GM18526 (cell line): ENCODE results near the gene IGSF9.

Source experiments
- POLR2A ChIP-seq: IDR thresholded peaks from 3 replicates; pipeline ENCODE4 v1.6.1; 2011; ENCODE audit not compliant: insufficient read length; ENCODE audit errors: extremely low read depth

IGSF9 gene

GRCh38 chr1:159943908-159944622, 1.3 kb downstream of the IGSF9 start:
- no peak for TF ChIP-seq POLR2A

- no peak for TF ChIP-seq POLR2A
Measured at GRCh38 chr1:159943278-159943640, 2.2 kb downstream of the IGSF9 start.

- no peak for TF ChIP-seq POLR2A
Measured at GRCh38 chr1:159942632-159943277, 2.7 kb downstream of the IGSF9 start.

- no peak for TF ChIP-seq POLR2A
Measured at GRCh38 chr1:159941591-159942560, 3.5 kb downstream of the IGSF9 start.

GRCh38 chr1:159941141-159941540, 4.3 kb downstream of the IGSF9 start:
- no peak for TF ChIP-seq POLR2A

GRCh38 chr1:159940006-159940620, 5.3 kb downstream of the IGSF9 start:
- no peak for TF ChIP-seq POLR2A

GRCh38 chr1:159939678-159940002, 5.8 kb downstream of the IGSF9 start:
- no peak for TF ChIP-seq POLR2A

- no peak for TF ChIP-seq POLR2A
Measured at GRCh38 chr1:159938905-159939677, 6.3 kb downstream of the IGSF9 start.

- no peak for TF ChIP-seq POLR2A
Measured at GRCh38 chr1:159938211-159938852, 7.1 kb downstream of the IGSF9 start.

- no peak for TF ChIP-seq POLR2A
Measured at GRCh38 chr1:159937054-159937750, 8.2 kb downstream of the IGSF9 start.

- TF ChIP-seq POLR2A: no peak
Measured at GRCh38 chr1:159936273-159936904, 9.0 kb downstream of the IGSF9 start.

- no peak for TF ChIP-seq POLR2A
Measured at GRCh38 chr1:159935719-159936272, 9.6 kb downstream of the IGSF9 start.

GRCh38 chr1:159935305-159935704, 10.1 kb downstream of the IGSF9 start:
- TF ChIP-seq POLR2A: no peak
